OCI-LY1 (cell line): ENCODE results near the gene DPM2.

Source experiments
- H2AFZ ChIP-seq: fragments of 200-600 bp; sonication (generic), shearing (Covaris generic); 2 replicates; pipeline ENCODE4 v1.6.0; 2014; ENCODE audit warnings: antibody characterized with exemption, mild to moderate bottlenecking, low read length
- H3F3A ChIP-seq: fragments of 200-600 bp; sonication (generic), shearing (Covaris generic); 2 replicates; pipeline ENCODE4 v1.6.0; 2014; ENCODE audit warnings: mild to moderate bottlenecking, antibody characterized with exemption, low read length, moderate library complexity; ENCODE audit not compliant: insufficient read depth
- H3K27ac ChIP-seq: fragments of 200-600 bp; sonication (generic); 2 replicates; pipeline ENCODE4 v1.5.1; 2014; ENCODE audit warnings: low read length, mixed run types, mild to moderate bottlenecking, low read depth; ENCODE audit not compliant: poor library complexity, severe bottlenecking
- H3K27me3 ChIP-seq: fragments of 200-600 bp; sonication (generic); 2 replicates; pipeline ENCODE4 v1.6.0; 2014; ENCODE audit warnings: antibody characterized with exemption, mild to moderate bottlenecking, low read length, moderate library complexity; ENCODE audit not compliant: insufficient read depth
- H3K36me3 ChIP-seq: fragments of 200-600 bp; sonication (generic); 2 replicates; pipeline ENCODE4 v1.6.1; 2014; ENCODE audit warnings: mild to moderate bottlenecking, antibody characterized with exemption, low read length, moderate library complexity, mixed read lengths; ENCODE audit not compliant: insufficient read depth
- H3K4me1 ChIP-seq: fragments of 200-600 bp; sonication (generic); 2 replicates; pipeline ENCODE4 v1.5.1; 2014; ENCODE audit warnings: mild to moderate bottlenecking, low read length, moderate library complexity; ENCODE audit not compliant: insufficient read depth, severe bottlenecking
- H3K4me2 ChIP-seq: fragments of 200-600 bp; sonication (generic), shearing (Covaris generic); 2 replicates; pipeline ENCODE4 v1.6.1; 2014; ENCODE audit warnings: low read length
- H3K4me3 ChIP-seq: fragments of 200-600 bp; sonication (generic); 2 replicates; pipeline ENCODE4 v1.5.1; 2014; ENCODE audit warnings: low read length, low read depth, mild to moderate bottlenecking, mixed read lengths; ENCODE audit not compliant: poor library complexity, severe bottlenecking
- H3K79me2 ChIP-seq: fragments of 200-600 bp; shearing (Covaris generic); 2 replicates; pipeline ENCODE4 v1.6.1; 2016; ENCODE audit warnings: mixed run types, low read length, mixed read lengths; ENCODE audit not compliant: insufficient read depth
- H3K9ac ChIP-seq: fragments of 200-600 bp; sonication (generic), shearing (Covaris generic); 2 replicates; pipeline ENCODE4 v1.6.1; 2014; ENCODE audit warnings: mild to moderate bottlenecking, low read length, mixed read lengths
- H3K9me2 ChIP-seq: fragments of 200-600 bp; sonication (generic), shearing (Covaris generic); 2 replicates; pipeline ENCODE4 v1.6.1; 2014; ENCODE audit warnings: low read depth, mild to moderate bottlenecking, low read length, mixed read lengths
- H3K9me3 ChIP-seq: fragments of 200-600 bp; shearing (Covaris generic); 2 replicates; pipeline ENCODE4 v1.6.1; 2014; ENCODE audit warnings: low read length, mixed read lengths
- H4K20me1 ChIP-seq: fragments of 200-600 bp; sonication (generic), shearing (Covaris generic); 2 replicates; pipeline ENCODE4 v1.6.0; 2016; ENCODE audit warnings: mild to moderate bottlenecking, low read length; ENCODE audit not compliant: insufficient read depth
- EZH2 ChIP-seq: fragments of 200-600 bp; sonication (generic), shearing (Covaris generic); IDR thresholded peaks from 2 replicates; pipeline ENCODE4 v1.8.0; 2017; ENCODE audit warnings: borderline replicate concordance, mixed run types, mild to moderate bottlenecking, antibody characterized with exemption, low read length, moderate library complexity, mixed read lengths
- TF ChIP-seq, protein P1 (sequence below): fragments of 200-600 bp; sonication (generic), shearing (Covaris generic); IDR thresholded peaks from 2 replicates; pipeline ENCODE4 v1.5.1; 2017; ENCODE audit warnings: mild to moderate bottlenecking, antibody characterized with exemption, low read length, moderate library complexity, mixed read lengths

Gene DPM2

DNA sequence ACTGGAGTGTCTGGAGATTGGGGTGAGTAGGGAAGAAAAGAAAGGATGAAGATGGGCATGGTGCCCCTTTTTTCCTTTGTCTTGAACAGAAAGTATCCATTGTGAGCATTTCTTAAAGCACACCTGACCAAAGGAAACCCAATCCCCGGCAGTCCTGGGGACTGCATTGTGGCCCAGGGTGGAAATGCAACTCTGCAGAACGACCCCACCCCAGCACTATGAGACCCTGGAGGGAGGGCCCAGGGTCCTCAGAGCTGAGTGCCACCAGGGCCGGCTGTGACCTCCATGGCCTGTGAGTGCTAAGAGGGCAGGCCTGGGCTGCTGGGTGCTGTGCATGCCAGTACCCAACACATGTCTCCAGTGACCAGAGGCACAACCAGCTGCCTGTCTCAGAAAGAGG is 24.6 kb upstream of the DPM2 start:
- H4K20me1 ChIP-seq, result no peaks in the 10 kb centered on the region
- H3K4me2 ChIP-seq, result no peak overlapping the region
- H3K9me3 ChIP-seq, result no peaks in the 10 kb centered on the region
- peaks cover 41% of the 10 kb centered on the region for H3K4me1 ChIP-seq
- H3K9ac ChIP-seq, result no peak overlapping the region
- H3K9me2 ChIP-seq, result no peaks in the 10 kb centered on the region
- no peak overlapping the region for H3K27ac ChIP-seq
- H3K4me3 ChIP-seq, result no peak overlapping the region
- no peaks in the 10 kb centered on the region for H3K27me3 ChIP-seq
- H2AFZ ChIP-seq, result no peak overlapping the region
- peaks cover 25% of the 10 kb centered on the region for H3K36me3 ChIP-seq
- H3K79me2 ChIP-seq, result peaks cover 73% of the 10 kb centered on the region
- H3F3A ChIP-seq, result no peaks in the 10 kb centered on the region
- TF ChIP-seq, protein P1, sequence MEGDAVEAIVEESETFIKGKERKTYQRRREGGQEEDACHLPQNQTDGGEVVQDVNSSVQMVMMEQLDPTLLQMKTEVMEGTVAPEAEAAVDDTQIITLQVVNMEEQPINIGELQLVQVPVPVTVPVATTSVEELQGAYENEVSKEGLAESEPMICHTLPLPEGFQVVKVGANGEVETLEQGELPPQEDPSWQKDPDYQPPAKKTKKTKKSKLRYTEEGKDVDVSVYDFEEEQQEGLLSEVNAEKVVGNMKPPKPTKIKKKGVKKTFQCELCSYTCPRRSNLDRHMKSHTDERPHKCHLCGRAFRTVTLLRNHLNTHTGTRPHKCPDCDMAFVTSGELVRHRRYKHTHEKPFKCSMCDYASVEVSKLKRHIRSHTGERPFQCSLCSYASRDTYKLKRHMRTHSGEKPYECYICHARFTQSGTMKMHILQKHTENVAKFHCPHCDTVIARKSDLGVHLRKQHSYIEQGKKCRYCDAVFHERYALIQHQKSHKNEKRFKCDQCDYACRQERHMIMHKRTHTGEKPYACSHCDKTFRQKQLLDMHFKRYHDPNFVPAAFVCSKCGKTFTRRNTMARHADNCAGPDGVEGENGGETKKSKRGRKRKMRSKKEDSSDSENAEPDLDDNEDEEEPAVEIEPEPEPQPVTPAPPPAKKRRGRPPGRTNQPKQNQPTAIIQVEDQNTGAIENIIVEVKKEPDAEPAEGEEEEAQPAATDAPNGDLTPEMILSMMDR, result no peak
- TF ChIP-seq EZH2, result no peak

- Histone ChIP-seq H3K36me3 (peaks cover 25% of the 10 kb centered on the region), H3K4me3 (no peak overlapping the region), H3K79me2 (peaks cover 74% of the 10 kb centered on the region), H3K9me2 (no peaks in the 10 kb centered on the region), H3K9me3 (no peaks in the 10 kb centered on the region), H2AFZ (no peak overlapping the region), H4K20me1 (no peaks in the 10 kb centered on the region), H3F3A (no peaks in the 10 kb centered on the region), H3K9ac (no peak overlapping the region), H3K4me1 (peaks cover 35% of the 10 kb centered on the region), H3K27me3 (no peaks in the 10 kb centered on the region), H3K4me2 (no peak overlapping the region), H3K27ac (no peak overlapping the region)
- TF ChIP-seq EZH2, result no peak
- TF ChIP-seq, protein P1, result no peak
These were observed 24.0 kb upstream of the DPM2 start for GRCh38 chr9:127961613-127962155.

GRCh38 chr9:127961155-127961490 is 23.5 kb upstream of the DPM2 start:
- no peak overlapping the region for H3K4me3 ChIP-seq
- no peak overlapping the region for H3K4me2 ChIP-seq
- peaks cover 25% of the 10 kb centered on the region for H3K36me3 ChIP-seq
- H2AFZ ChIP-seq, result no peak overlapping the region
- peak overlapping the region; percentile 26 for H3K27ac ChIP-seq
- peaks cover 71% of the 10 kb centered on the region for H3K79me2 ChIP-seq
- no peak for TF ChIP-seq EZH2
- TF ChIP-seq, protein P1, result no peak
- H3F3A ChIP-seq, result no peaks in the 10 kb centered on the region
- peaks cover 33% of the 10 kb centered on the region for H3K4me1 ChIP-seq
- H3K9ac ChIP-seq, result no peak overlapping the region
- H4K20me1 ChIP-seq, result no peaks in the 10 kb centered on the region
- no peaks in the 10 kb centered on the region for H3K9me2 ChIP-seq
- H3K9me3 ChIP-seq, result no peaks in the 10 kb centered on the region
- H3K27me3 ChIP-seq, result no peaks in the 10 kb centered on the region
